ENCODE data around the gene FHDC1. TPM values are rescaled to one million over a fixed set of nuclear protein-coding genes. Genes with fewer than 3 reads are reported as not detected.

FHDC1 gene
- total RNA-seq, 1 experiment from 2014 or later: 19.9 TPM

DNA sequence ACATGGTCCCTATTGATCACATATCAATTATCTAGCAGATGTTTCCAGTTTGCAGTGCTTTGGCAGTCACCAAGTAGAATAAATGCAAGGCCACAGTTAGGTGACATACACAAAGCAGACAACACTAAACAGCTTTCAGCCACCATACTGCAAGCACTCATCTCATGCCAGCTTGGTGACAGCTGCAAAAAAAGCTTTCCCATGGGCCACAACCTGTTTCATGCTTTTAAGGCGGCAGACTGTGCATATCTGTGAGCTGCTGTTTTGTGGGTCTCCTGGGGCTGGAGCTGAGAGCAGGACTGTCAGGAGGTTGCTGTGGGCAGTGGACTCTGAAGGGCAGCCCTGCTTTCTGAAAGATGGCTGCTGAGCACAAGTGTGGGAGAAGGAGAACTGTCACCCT, 82.6 kb downstream of the FHDC1 start:
- H3K4me3 Mint-ChIP-seq: no peak overlapping the region
- no peaks in the 10 kb centered on the region for H3K23me2 ChIP-seq (ENCODE audit: insufficient read length, low read depth, low read length, poor library complexity, severe bottlenecking)
- WGBS (ENCODE audit: extremely low coverage, insufficient read length, low lambda C conversion rate): no CpG with 5 or more reads among the region's 1 CpG
- H3K4me1 Mint-ChIP-seq: peaks cover 31 to 42% of the 10 kb centered on the region in 2 experiments
- H3K23ac ChIP-seq (ENCODE audit: insufficient read length, low read depth, low read length): no peak overlapping the region
- no peak overlapping the region for H3K9ac ChIP-seq (ENCODE audit: extremely low read depth, insufficient read length, low read length)
- H3K36me3 Mint-ChIP-seq (ENCODE audit: insufficient read depth in 1 of 3, low read depth in 3 of 3): no peaks in the 10 kb centered on the region; a peak in 3 of 7 replicates
- H3K18ac ChIP-seq (ENCODE audit: insufficient read length, low read depth, low read length): no peak overlapping the region
- H3K79me2 ChIP-seq (ENCODE audit: insufficient read depth, low read length): no peaks in the 10 kb centered on the region
- H3K4me1 ChIP-seq (ENCODE audit: insufficient read depth, low read length): no peaks in the 10 kb centered on the region
- no peak overlapping the region for H4K91ac ChIP-seq (ENCODE audit: insufficient read length, low read depth, low read length)
- H3K9me3 Mint-ChIP-seq: no peaks in the 10 kb centered on the region
- no peak overlapping the region for H2BK15ac ChIP-seq (ENCODE audit: low read depth, low read length)
- no peak overlapping the region for H3K27ac ChIP-seq (ENCODE audit: insufficient read length, low read depth, low read length)
- no peak overlapping the region for H3K27ac Mint-ChIP-seq
- H2BK5ac ChIP-seq (ENCODE audit: insufficient read length, low read length): no peak overlapping the region
- no peak overlapping the region for H2BK20ac ChIP-seq (ENCODE audit: low read depth, low read length, poor library complexity, severe bottlenecking)
- H2BK12ac ChIP-seq (ENCODE audit: insufficient read length, low read depth, low read length): no peak overlapping the region
- H3K27me3 ChIP-seq (ENCODE audit: insufficient read depth, low read length): no peaks in the 10 kb centered on the region
- no peaks in the 10 kb centered on the region for H3K9me3 ChIP-seq (ENCODE audit: control insufficient read depth, low read depth, low read length)
- H2AFZ ChIP-seq (ENCODE audit: low read length): no peak overlapping the region
- H3K14ac ChIP-seq (ENCODE audit: insufficient read depth, low read length): no peak overlapping the region
- peaks cover 2% of the 10 kb centered on the region for H4K20me1 ChIP-seq (ENCODE audit: control insufficient read depth, insufficient read depth, insufficient read length)
- H4K5ac ChIP-seq (ENCODE audit: insufficient read length, low read depth, low read length): no peak overlapping the region
- TF ChIP-seq CTCF (conservative IDR thresholded peaks at IDR 0.05): no peak
- no peak overlapping the region for H2BK120ac ChIP-seq (ENCODE audit: low read depth, low read length, poor library complexity, severe bottlenecking)
- no peak overlapping the region for H2AK5ac ChIP-seq (ENCODE audit: insufficient read length, low read length)
- no peak overlapping the region for H3K56ac ChIP-seq (ENCODE audit: insufficient read length, low read depth, low read length)
- H3K27me3 Mint-ChIP-seq (ENCODE audit: low read depth): peaks cover 3% of the 10 kb centered on the region; the same call in 1 of the 2 replicates
- H3K4me2 ChIP-seq (ENCODE audit: insufficient read depth, insufficient read length, low read length): no peak overlapping the region
- no peak for DNase-seq
- H3K4ac ChIP-seq (ENCODE audit: low read depth, low read length): no peak overlapping the region
- H3K79me1 ChIP-seq (ENCODE audit: insufficient read depth, low read depth, low read length, poor library complexity, severe bottlenecking): no peaks in the 10 kb centered on the region
- no peak overlapping the region for H3T11ph ChIP-seq (ENCODE audit: low read length)
- H4K8ac ChIP-seq (replicated peaks; ENCODE audit: insufficient read length, low read depth, low read length): no peak overlapping the region

Measured in H9 (cell line).